Upper lobe of right lung (tissue), 1 donor: ENCODE measurements around the gene GPC5. TPM values are rescaled to one million over a fixed set of nuclear protein-coding genes. Genes with fewer than 3 reads are reported as not detected.

Source experiments
- ATAC-seq: fragments of 200-7000 bp; cut with Tn5 transposase; one replicate; pipeline ENCODE4 v1.9.1; 2020; ENCODE audit warnings: mild to moderate bottlenecking, moderate library complexity
- DNase-seq: peaks from one replicate; pipeline ENCODE4 v3.0.0-alpha.2; 2020
- H3K27ac ChIP-seq: fragments of 200-600 bp; one replicate; pipeline ENCODE4 v1.8.0; 2022
- H3K27me3 ChIP-seq: fragments of 200-600 bp; one replicate; pipeline ENCODE4 v1.8.0; 2022; ENCODE audit warnings: mild to moderate bottlenecking
- H3K36me3 ChIP-seq: fragments of 200-600 bp; one replicate; pipeline ENCODE4 v1.8.0; 2022
- H3K4me1 ChIP-seq: fragments of 200-600 bp; one replicate; pipeline ENCODE4 v1.8.0; 2022
- H3K4me3 ChIP-seq: fragments of 200-600 bp; one replicate; pipeline ENCODE4 v1.8.0; 2022; ENCODE audit warnings: mild to moderate bottlenecking
- H3K9me3 ChIP-seq: fragments of 200-600 bp; one replicate; pipeline ENCODE4 v1.8.0; 2022
- CTCF ChIP-seq: fragments of 200-600 bp; IDR thresholded peaks from one replicate; pipeline ENCODE4 v1.8.0; 2022; ENCODE audit warnings: antibody characterized with exemption
- intact Hi-C: fragments of 100-400 bp; cut with DNase I; formaldehyde crosslinking; loops from one replicate; pipeline ENCODE4 v1.11.0; 2022
- total RNA-seq: library from RNA; stranded (reverse); fragmentation: NEBNext Ultra II Directional; extraction: Animal tissue kit (Norgen Biotek cat#: 25700); gene quantifications from one replicate; pipeline ENCODE4 v1.2.1, GENCODE V29; 2021
- donor health status: DM: no; HTN: yes; CAD: no; lungs with severe emphysema.

The GPC5 gene
- total RNA-seq, 1 donor from 2014 or later, result 8.1 TPM

GRCh38 chr13:92415781-92416180 is 1017.4 kb downstream of the GPC5 start:
- intact Hi-C loops, result no loop called here
- no peak for TF ChIP-seq CTCF
- Histone ChIP-seq H3K27me3 (no peaks in the 10 kb centered on the region), H3K4me1 (no peaks in the 10 kb centered on the region), H3K36me3 (no peaks in the 10 kb centered on the region), H3K9me3 (no peaks in the 10 kb centered on the region), H3K27ac (no peak overlapping the region), H3K4me3 (no peak overlapping the region)
- ATAC-seq (no peak), DNase-seq (no peak)

- Histone ChIP-seq H3K36me3 (no peaks in the 10 kb centered on the region), H3K27ac (no peak overlapping the region), H3K9me3 (no peaks in the 10 kb centered on the region), H3K4me3 (no peak overlapping the region), H3K27me3 (no peaks in the 10 kb centered on the region), H3K4me1 (no peaks in the 10 kb centered on the region)
- ATAC-seq (no peak), DNase-seq (no peak)
- no peak for TF ChIP-seq CTCF
- intact Hi-C loops, result no loop called here
Measured at GRCh38 chr13:92418818-92419412, 1020.5 kb downstream of the GPC5 start.

- intact Hi-C loops, result no loop called here
- ATAC-seq, result no peak
- no peak overlapping the region for H3K4me3 ChIP-seq
Measured at GRCh38 chr13:92429231-92429630, 1030.8 kb downstream of the GPC5 start.

GRCh38 chr13:92433386-92433785 is 1035.0 kb downstream of the GPC5 start:
- intact Hi-C loops, result no loop called here
- H3K27me3 ChIP-seq, result no peaks in the 10 kb centered on the region
- DNase-seq, result no peak
- no peak for ATAC-seq
- H3K36me3 ChIP-seq, result no peaks in the 10 kb centered on the region
- no peaks in the 10 kb centered on the region for H3K4me1 ChIP-seq
- no peaks in the 10 kb centered on the region for H3K9me3 ChIP-seq
- H3K4me3 ChIP-seq, result no peak overlapping the region
- H3K27ac ChIP-seq, result no peak overlapping the region
- TF ChIP-seq CTCF, result no peak

More at GRCh38 chr13:92429231-92429630, 1030.8 kb downstream of the GPC5 start:
- no peak for TF ChIP-seq CTCF
- DNase-seq, result no peak
- Histone ChIP-seq H3K27me3 (no peaks in the 10 kb centered on the region), H3K36me3 (no peaks in the 10 kb centered on the region), H3K9me3 (no peaks in the 10 kb centered on the region), H3K4me1 (no peaks in the 10 kb centered on the region), H3K27ac (no peak overlapping the region)

GRCh38 chr13:92433963-92434362 is 1035.5 kb downstream of the GPC5 start:
- Histone ChIP-seq H3K9me3 (no peaks in the 10 kb centered on the region), H3K27ac (no peak overlapping the region), H3K4me3 (no peak overlapping the region), H3K27me3 (no peaks in the 10 kb centered on the region), H3K4me1 (no peaks in the 10 kb centered on the region), H3K36me3 (no peaks in the 10 kb centered on the region)
- no peak for TF ChIP-seq CTCF
- DNase-seq (no peak), ATAC-seq (no peak)
- intact Hi-C loops, result no loop called here

GRCh38 chr13:92436924-92437323 is 1038.5 kb downstream of the GPC5 start:
- DNase-seq (no peak), ATAC-seq (no peak)
- no peaks in the 10 kb centered on the region for H3K36me3 ChIP-seq
- no peak overlapping the region for H3K27ac ChIP-seq
- no peaks in the 10 kb centered on the region for H3K27me3 ChIP-seq
- no peak for TF ChIP-seq CTCF
- intact Hi-C loops, result no loop called here
- H3K9me3 ChIP-seq, result no peaks in the 10 kb centered on the region
- no peaks in the 10 kb centered on the region for H3K4me1 ChIP-seq
- no peak overlapping the region for H3K4me3 ChIP-seq
